HepG2 (cell line): ENCODE data around the gene CSNK1G1. TPM values are rescaled to one million over a fixed set of nuclear protein-coding genes. Genes with fewer than 3 reads are reported as not detected.

ENCODE experiments used
- DMAP1 ChIP-seq: IDR thresholded peaks from 2 replicates; pipeline ENCODE4 v1.6.1; 2016
- GMEB1 ChIP-seq: sonication (generic); formaldehyde crosslinking; IDR thresholded peaks from 2 replicates; pipeline ENCODE4 v1.5.1; 2020; ENCODE audit warnings: missing genetic modification reagents, mild to moderate bottlenecking, borderline replicate concordance
- HNRNPLL ChIP-seq: fragments of 200-400 bp; formaldehyde crosslinking; IDR thresholded peaks from 2 replicates; pipeline ENCODE4 v1.6.1; 2017; ENCODE audit warnings: mild to moderate bottlenecking, low read depth, low read length; ENCODE audit not compliant: poor library complexity, severe bottlenecking
- KMT2A ChIP-seq: sonication (generic); formaldehyde crosslinking; IDR thresholded peaks from 2 replicates; pipeline ENCODE4 v1.4.0; 2020; ENCODE audit warnings: missing genetic modification reagents
- MLXIP ChIP-seq: sonication (generic); formaldehyde crosslinking; IDR thresholded peaks from 2 replicates; pipeline ENCODE4 v1.9.0; 2021; ENCODE audit warnings: missing genetic modification reagents, borderline replicate concordance
- NFRKB ChIP-seq: fragments of 450-650 bp; IDR thresholded peaks from 2 replicates; pipeline ENCODE4 v1.6.1; 2017
- PREB ChIP-seq: sonication (generic); formaldehyde crosslinking; IDR thresholded peaks from 2 replicates; pipeline ENCODE4 v1.4.0; 2020; ENCODE audit warnings: missing genetic modification reagents
- SOX6 ChIP-seq, 2 experiments: fragments of 450-650 bp in 1 of 2; sonication (generic) in 1 of 2; formaldehyde crosslinking in 1 of 2; IDR thresholded peaks; 2 replicates each; pipeline versions ENCODE4 v1.4.0 to v1.6.1; 2017 to 2020; ENCODE audit warnings: antibody characterized with exemption in 1 of 2, mild to moderate bottlenecking in 1 of 2, missing genetic modification reagents in 1 of 2
- TAF1 ChIP-seq: sonication (generic); formaldehyde crosslinking; IDR thresholded peaks from 2 replicates; pipeline ENCODE4 v1.4.0; 2020; ENCODE audit warnings: missing genetic modification reagents
- TRIM22 ChIP-seq: fragments of 450-650 bp; IDR thresholded peaks from 2 replicates; pipeline ENCODE4 v1.6.1; 2017
- XBP1 ChIP-seq: sonication (generic); formaldehyde crosslinking; IDR thresholded peaks from 2 replicates; pipeline ENCODE4 v1.5.0; 2020; ENCODE audit warnings: missing genetic modification reagents
- ZBTB33 ChIP-seq: sonication (generic); formaldehyde crosslinking; IDR thresholded peaks from 2 replicates; pipeline ENCODE4 v1.4.0; 2020; ENCODE audit warnings: missing genetic modification reagents
- ZFP36L2 ChIP-seq: sonication (generic); formaldehyde crosslinking; IDR thresholded peaks from 2 replicates; pipeline ENCODE4 v1.4.0; 2020; ENCODE audit warnings: missing genetic modification reagents
- ZFP91 ChIP-seq: sonication (generic); formaldehyde crosslinking; IDR thresholded peaks from 2 replicates; pipeline ENCODE4 v1.9.0; 2022; ENCODE audit warnings: missing genetic modification reagents, mild to moderate bottlenecking, borderline replicate concordance
- ZNF343 ChIP-seq: sonication (generic); formaldehyde crosslinking; IDR thresholded peaks from 2 replicates; pipeline ENCODE4 v1.4.0; 2020; ENCODE audit warnings: mild to moderate bottlenecking, missing genetic modification reagents
- ZNF496 ChIP-seq: sonication (generic); formaldehyde crosslinking; IDR thresholded peaks from 2 replicates; pipeline ENCODE4 v1.8.1; 2023; ENCODE audit warnings: mild to moderate bottlenecking, moderate library complexity, missing genetic modification reagents; ENCODE audit not compliant: insufficient replicate concordance
- ZNF552 ChIP-seq: sonication (generic); formaldehyde crosslinking; IDR thresholded peaks from 2 replicates; pipeline ENCODE4 v1.9.0; 2022; ENCODE audit warnings: missing genetic modification reagents, mild to moderate bottlenecking, borderline replicate concordance
- ZNF614 ChIP-seq: IDR thresholded peaks from 2 replicates; pipeline ENCODE4 v1.6.1; 2018; ENCODE audit warnings: missing biosample characterization, missing genetic modification reagents, inconsistent platforms, borderline replicate concordance
- ZNF629 ChIP-seq: sonication (generic); formaldehyde crosslinking; conservative IDR thresholded peaks from 2 replicates; pipeline ENCODE4 v1.5.0; 2020; ENCODE audit warnings: missing genetic modification reagents
- polyA plus RNA-seq, 8 experiments: library from polyadenylated mRNA; depleted of rRNA in 3 of 8; stranded (reverse) in 7 of 8; unstranded in 1 of 8; fragments of >200 nt; fragmentation: Illumina TruSeq in 4 of 8; extraction: Trizol in 4 of 8; gene quantifications; 2 replicates each; pipeline versions ENCODE4 v1.2.1 to v1.2.3, GENCODE V29; 2011 to 2016; ENCODE audit warnings: low read depth in 4 of 8, missing spikeins in 1 of 8, mixed read lengths in 1 of 8; ENCODE audit not compliant: insufficient read depth in 1 of 8
- total RNA-seq, 5 experiments: library from RNA; depleted of rRNA; stranded (reverse); fragments of >200 nt; fragmentation: Illumina TruSeq; extraction: Trizol; gene quantifications; 2 replicates each; pipeline ENCODE4 v1.2.3, GENCODE V29; 2016; ENCODE audit warnings: low read depth in 1 of 5

The CSNK1G1 gene
- total and polyA plus RNA-seq, 2 of the 13 experiments (the other 11 are each of a cell fraction or from before 2014, with no cell fraction given), result 8.5 to 12.6 TPM

GRCh38 chr15:64369078-64369607, 13.2 kb upstream of the CSNK1G1 start (continued):
- no peak for TF ChIP-seq GMEB1 (CRISPR knock-in tag)
- TF ChIP-seq MLXIP (CRISPR knock-in tag), result no peak
- TF ChIP-seq KMT2A (CRISPR knock-in tag), result no peak
- TF ChIP-seq SOX6 (IDR thresholded peaks at IDR 0.05), result no peak
- no peak for TF ChIP-seq SOX6 (CRISPR knock-in tag; IDR thresholded peaks at IDR 0.05)
- TF ChIP-seq ZFP91, result peak; percentile 68
- no peak for TF ChIP-seq DMAP1 (CRISPR knock-in tag)
- no peak for TF ChIP-seq ZBTB33
- TF ChIP-seq TRIM22, result no peak
- TF ChIP-seq ZNF496 (CRISPR knock-in tag), result no peak
- no peak for TF ChIP-seq ZNF552 (CRISPR knock-in tag)
- TF ChIP-seq ZNF343, result no peak
- no peak for TF ChIP-seq PREB
- no peak for TF ChIP-seq ZNF614 (CRISPR knock-in tag)
- TF ChIP-seq XBP1 (CRISPR knock-in tag), result no peak
- no peak for TF ChIP-seq NFRKB
- no peak for TF ChIP-seq HNRNPLL
- TF ChIP-seq TAF1, result no peak
- no peak for TF ChIP-seq ZNF629 (CRISPR knock-in tag)
- no peak for TF ChIP-seq ZFP36L2 (CRISPR knock-in tag)
